RWPE2 (cell line): ENCODE results near the gene AMOTL1.

Source experiments
- ATAC-seq: fragments of 200-7000 bp; cut with Tn5 transposase; 3 replicates; pipeline ENCODE4 v1.9.1; 2021; ENCODE audit warnings: low read depth
- DNase-seq: peaks from one replicate; pipeline ENCODE4 v3.0.0-alpha.2; 2020; ENCODE audit warnings: low spot score
- H3K27ac ChIP-seq: fragments of 450-650 bp; 2 replicates; pipeline ENCODE4 v1.5.1; 2017; ENCODE audit warnings: mild to moderate bottlenecking; ENCODE audit not compliant: poor library complexity, severe bottlenecking
- H3K27me3 ChIP-seq: fragments of 250-450 bp; sonication (Bioruptor Pico); 2 replicates; pipeline ENCODE4 v1.5.1; 2021; ENCODE audit warnings: mild to moderate bottlenecking, moderate library complexity; ENCODE audit not compliant: insufficient read depth, poor library complexity, severe bottlenecking
- H3K36me3 ChIP-seq: fragments of 250-450 bp; sonication (Bioruptor Pico); 2 replicates; pipeline ENCODE4 v1.5.1; 2020; ENCODE audit warnings: low read depth, mild to moderate bottlenecking, moderate library complexity
- H3K4me1 ChIP-seq: fragments of 250-450 bp; sonication (Bioruptor Pico); 2 replicates; pipeline ENCODE4 v1.5.1; 2021; ENCODE audit warnings: mild to moderate bottlenecking, moderate library complexity; ENCODE audit not compliant: insufficient read depth, poor library complexity, severe bottlenecking
- H3K4me3 ChIP-seq: fragments of 250-450 bp; sonication (Bioruptor Pico); 2 replicates; pipeline ENCODE4 v1.5.1; 2021; ENCODE audit warnings: mild to moderate bottlenecking, moderate library complexity; ENCODE audit not compliant: severe bottlenecking
- H3K9me3 ChIP-seq: fragments of 250-450 bp; sonication (Bioruptor Pico); 2 replicates; pipeline ENCODE4 v1.5.1; 2021; ENCODE audit warnings: mild to moderate bottlenecking, moderate library complexity; ENCODE audit not compliant: severe bottlenecking
- TF ChIP-seq, protein P1 (sequence below): fragments of 450-650 bp; IDR thresholded peaks from one replicate; pipeline ENCODE4 v1.5.1; 2017; ENCODE audit warnings: mild to moderate bottlenecking, moderate library complexity; ENCODE audit not compliant: poor library complexity, severe bottlenecking

Gene AMOTL1

DNA sequence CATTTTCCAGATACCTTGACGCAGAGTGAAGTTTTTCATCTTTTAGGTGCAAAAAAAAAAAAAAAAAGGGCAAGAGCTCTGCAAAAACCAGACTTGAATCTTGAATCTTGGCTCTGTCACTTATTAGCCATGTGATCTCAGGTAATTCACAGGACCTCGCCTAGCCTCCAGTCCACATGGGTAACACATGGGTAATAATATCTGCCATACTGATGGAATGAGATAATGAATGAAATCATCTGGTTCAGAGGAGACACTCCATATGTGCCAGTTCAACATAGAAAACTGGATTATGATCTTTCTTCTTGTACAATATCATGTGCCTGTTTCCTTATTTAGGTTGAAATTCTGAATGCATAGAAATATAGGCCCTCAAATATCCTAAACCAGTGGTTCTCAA lies 8.6 kb upstream of the AMOTL1 start:
- Histone ChIP-seq H3K9me3 (no peaks in the 10 kb centered on the region), H3K27me3 (no peaks in the 10 kb centered on the region), H3K4me3 (no peak overlapping the region), H3K27ac (no peak overlapping the region), H3K4me1 (peaks cover 3% of the 10 kb centered on the region), H3K36me3 (no peaks in the 10 kb centered on the region)
- DNase-seq (no peak), ATAC-seq (no peak)
- TF ChIP-seq, protein P1, sequence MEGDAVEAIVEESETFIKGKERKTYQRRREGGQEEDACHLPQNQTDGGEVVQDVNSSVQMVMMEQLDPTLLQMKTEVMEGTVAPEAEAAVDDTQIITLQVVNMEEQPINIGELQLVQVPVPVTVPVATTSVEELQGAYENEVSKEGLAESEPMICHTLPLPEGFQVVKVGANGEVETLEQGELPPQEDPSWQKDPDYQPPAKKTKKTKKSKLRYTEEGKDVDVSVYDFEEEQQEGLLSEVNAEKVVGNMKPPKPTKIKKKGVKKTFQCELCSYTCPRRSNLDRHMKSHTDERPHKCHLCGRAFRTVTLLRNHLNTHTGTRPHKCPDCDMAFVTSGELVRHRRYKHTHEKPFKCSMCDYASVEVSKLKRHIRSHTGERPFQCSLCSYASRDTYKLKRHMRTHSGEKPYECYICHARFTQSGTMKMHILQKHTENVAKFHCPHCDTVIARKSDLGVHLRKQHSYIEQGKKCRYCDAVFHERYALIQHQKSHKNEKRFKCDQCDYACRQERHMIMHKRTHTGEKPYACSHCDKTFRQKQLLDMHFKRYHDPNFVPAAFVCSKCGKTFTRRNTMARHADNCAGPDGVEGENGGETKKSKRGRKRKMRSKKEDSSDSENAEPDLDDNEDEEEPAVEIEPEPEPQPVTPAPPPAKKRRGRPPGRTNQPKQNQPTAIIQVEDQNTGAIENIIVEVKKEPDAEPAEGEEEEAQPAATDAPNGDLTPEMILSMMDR: no peak

DNA sequence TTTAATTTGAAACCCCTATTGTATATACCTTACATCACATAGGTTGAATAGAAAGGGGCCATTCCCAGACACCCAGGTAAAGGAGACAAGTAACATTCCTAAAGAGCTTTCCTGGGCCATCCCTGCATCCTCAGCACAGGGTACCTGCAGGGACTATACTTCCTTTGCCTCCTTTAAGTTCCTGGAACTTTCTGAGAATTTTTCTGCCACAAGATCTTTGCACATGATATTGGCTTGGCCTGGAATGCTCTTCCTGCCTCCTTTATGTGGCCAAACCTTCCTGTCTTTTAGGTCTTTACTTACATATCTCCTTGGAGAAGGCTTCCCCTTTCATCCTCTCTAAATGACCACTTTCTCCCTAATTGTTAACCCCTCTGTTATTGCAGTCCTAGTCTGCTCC lies 7.9 kb upstream of the AMOTL1 start:
- DNase-seq (no peak), ATAC-seq (no peak)
- Histone ChIP-seq H3K27me3 (no peaks in the 10 kb centered on the region), H3K27ac (no peak overlapping the region), H3K4me3 (no peak overlapping the region), H3K9me3 (no peaks in the 10 kb centered on the region), H3K36me3 (no peaks in the 10 kb centered on the region), H3K4me1 (peaks cover 3% of the 10 kb centered on the region)
- TF ChIP-seq, protein P1: no peak

DNA sequence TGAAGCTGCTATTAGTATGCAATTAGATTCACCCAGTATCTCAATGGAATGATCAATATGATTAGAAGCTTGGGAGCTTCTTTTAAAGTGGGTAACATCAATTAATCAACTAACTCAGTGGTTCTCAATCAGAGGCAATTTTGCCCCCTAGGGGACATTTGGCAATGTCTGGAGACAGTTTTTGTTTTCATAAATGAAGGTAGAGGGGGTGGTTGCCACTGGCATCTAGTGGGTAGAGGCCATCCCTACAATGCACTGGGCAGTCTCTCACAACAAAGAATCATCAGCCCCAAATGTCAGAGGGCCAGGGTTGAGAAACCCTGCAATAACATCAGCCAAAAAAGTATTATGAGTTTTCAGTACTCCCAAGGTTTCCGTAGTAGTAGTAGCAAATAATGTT lies 5.9 kb upstream of the AMOTL1 start:
- no peak overlapping the region for H3K4me3 ChIP-seq
- H3K9me3 ChIP-seq: no peaks in the 10 kb centered on the region
- H3K27me3 ChIP-seq: no peaks in the 10 kb centered on the region
- no peak overlapping the region for H3K27ac ChIP-seq
- no peak for DNase-seq
- H3K4me1 ChIP-seq: peaks cover 13% of the 10 kb centered on the region
- peak; percentile 71 for ATAC-seq
- H3K36me3 ChIP-seq: no peaks in the 10 kb centered on the region
- TF ChIP-seq, protein P1: peak; percentile 83

DNA sequence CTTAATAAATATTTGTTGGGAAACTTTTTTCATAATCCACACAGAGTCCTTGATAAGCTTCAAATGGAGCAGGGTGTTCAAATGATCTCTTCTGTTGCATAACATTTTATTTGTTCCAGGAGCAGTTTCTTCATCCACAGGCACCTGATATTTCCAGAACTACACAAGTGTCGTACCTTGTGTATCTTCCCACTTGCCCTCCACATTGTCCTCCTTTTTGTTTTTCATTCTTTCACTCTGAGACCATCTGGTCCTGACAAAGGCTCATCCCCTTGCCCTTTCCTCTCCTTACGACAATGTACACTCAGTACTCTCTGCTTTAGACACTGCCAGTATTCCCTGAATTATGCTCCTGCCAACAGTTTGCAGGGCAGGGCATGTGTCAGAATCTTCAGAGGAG lies 5.2 kb upstream of the AMOTL1 start:
- H3K27me3 ChIP-seq: no peaks in the 10 kb centered on the region
- no peak overlapping the region for H3K27ac ChIP-seq
- TF ChIP-seq, protein P1: no peak
- H3K4me3 ChIP-seq: no peak overlapping the region
- no peak for DNase-seq
- peaks cover 20% of the 10 kb centered on the region for H3K4me1 ChIP-seq
- H3K36me3 ChIP-seq: no peaks in the 10 kb centered on the region
- ATAC-seq: no peak
- no peaks in the 10 kb centered on the region for H3K9me3 ChIP-seq

DNA sequence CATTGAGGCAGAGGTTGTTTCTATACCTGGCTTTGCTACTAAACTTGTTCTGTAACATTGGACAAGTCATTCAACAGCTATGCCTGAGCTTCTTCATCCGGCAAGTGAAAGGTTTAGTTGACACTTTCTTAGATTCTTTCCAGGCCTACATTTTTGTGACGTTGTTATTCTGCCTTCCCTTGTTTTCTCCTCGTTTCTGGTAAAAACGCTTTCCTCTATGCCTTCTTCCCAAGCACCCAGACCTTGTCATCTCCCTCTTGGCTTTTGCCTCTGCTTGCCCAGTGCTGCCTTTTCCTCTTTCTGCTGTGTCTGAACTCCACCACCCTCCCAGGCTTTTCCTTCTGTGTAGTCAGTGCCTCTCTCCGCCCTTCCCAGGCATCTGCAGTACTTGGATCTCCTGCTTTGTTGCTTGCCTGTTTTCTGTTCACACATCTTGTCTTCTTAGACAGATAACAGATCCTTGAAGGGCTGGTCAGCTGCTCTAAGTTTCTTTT lies 1.4 kb upstream of the AMOTL1 start:
- Histone ChIP-seq H3K4me1 (peaks cover 36% of the 10 kb centered on the region), H3K27ac (peak overlapping the region; percentile 90), H3K27me3 (no peaks in the 10 kb centered on the region), H3K9me3 (no peaks in the 10 kb centered on the region), H3K36me3 (no peaks in the 10 kb centered on the region), H3K4me3 (no peak overlapping the region)
- TF ChIP-seq, protein P1: no peak
- ATAC-seq (peak; percentile 28; the same call in 2 of the 3 replicates), DNase-seq (no peak)
